GM10248 (cell line): ENCODE measurements around the gene GDF7.

Experiments used
- CTCF ChIA-PET: fragments of 300-600 bp; sonication (Branson Sonifier 250); formaldehyde crosslinking; extraction: SDS; loops from one replicate; lab custom pipeline; 2021; ENCODE audit warnings: antibody characterized with exemption; lab: Yijun Ruan, JAX
- POLR2A ChIA-PET: fragments of 350-650 bp; sonication (Branson Sonifier 250); formaldehyde crosslinking; extraction: SDS; loops from one replicate; lab custom pipeline; 2020; ENCODE audit warnings: antibody characterized with exemption; lab: Yijun Ruan, JAX
- DNase-seq: peaks from one replicate; pipeline ENCODE4 v3.0.0; 2012; ENCODE audit errors: extremely low spot score
- CTCF ChIP-seq: IDR thresholded peaks from 2 replicates; pipeline ENCODE4 v1.5.1; 2012; ENCODE audit warnings: mild to moderate bottlenecking, low read depth; ENCODE audit errors: extremely low read depth, missing control alignments, control extremely low read depth

GDF7 gene

DNA sequence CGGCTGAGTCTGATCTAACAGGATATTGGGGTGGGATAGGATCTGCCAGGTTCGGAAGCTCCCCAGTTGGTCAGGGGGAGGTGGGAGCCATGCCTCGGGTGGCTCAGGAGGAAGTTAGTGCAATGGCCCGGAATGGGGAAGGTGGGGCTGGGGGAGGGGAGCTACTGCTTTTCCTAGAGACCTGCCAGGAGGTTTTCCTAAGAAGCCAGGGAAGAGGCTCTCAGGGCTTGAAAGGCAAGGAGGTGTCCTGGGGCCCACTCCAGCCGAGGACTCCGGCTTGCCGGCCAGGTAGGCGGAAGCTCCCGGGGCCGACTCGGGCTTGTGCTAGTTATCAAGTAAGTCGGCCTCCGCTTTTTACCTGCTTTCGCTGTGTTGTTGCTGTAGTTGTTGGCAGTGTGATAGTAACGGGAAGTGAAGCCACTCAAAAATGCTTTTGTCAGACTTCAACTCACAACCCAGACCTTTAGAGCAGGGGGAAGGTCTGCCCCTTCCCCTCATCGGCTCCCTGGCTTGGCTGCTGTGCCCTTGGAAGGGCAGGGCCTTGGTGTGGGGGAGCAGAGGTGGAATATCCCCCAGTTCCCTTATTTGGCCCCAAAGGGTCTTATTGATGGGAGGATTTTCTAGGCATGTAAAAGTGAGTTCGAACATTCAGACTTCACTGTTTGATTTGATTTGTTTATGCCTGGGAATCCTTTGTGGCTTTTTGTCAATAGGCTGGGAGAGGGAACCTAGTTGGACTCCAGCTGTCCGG, 5.4 kb downstream of the GDF7 start:
- DNase-seq = no peak
- no peak for TF ChIP-seq CTCF
- CTCF ChIA-PET = interaction anchor here (1.1 to 8.5 kb wide), 2 partner anchors 8 to 290 kb away, joined by 3 to 135 read pairs; partner anchors contain the start of gene GDF7
- POLR2A ChIA-PET = no interaction called here

- ChIA-PET CTCF (interaction anchor here (1.2 to 8.5 kb wide), 4 partner anchors 9 to 289 kb away, joined by 4 to 135 read pairs (median 29); partner anchors contain the start of genes GDF7 and HS1BP3), POLR2A (no interaction called here)
- DNase-seq = no peak
- no peak for TF ChIP-seq CTCF
Measured at GRCh38 chr2:20673686-20674308, 6.9 kb downstream of the GDF7 start.

DNA sequence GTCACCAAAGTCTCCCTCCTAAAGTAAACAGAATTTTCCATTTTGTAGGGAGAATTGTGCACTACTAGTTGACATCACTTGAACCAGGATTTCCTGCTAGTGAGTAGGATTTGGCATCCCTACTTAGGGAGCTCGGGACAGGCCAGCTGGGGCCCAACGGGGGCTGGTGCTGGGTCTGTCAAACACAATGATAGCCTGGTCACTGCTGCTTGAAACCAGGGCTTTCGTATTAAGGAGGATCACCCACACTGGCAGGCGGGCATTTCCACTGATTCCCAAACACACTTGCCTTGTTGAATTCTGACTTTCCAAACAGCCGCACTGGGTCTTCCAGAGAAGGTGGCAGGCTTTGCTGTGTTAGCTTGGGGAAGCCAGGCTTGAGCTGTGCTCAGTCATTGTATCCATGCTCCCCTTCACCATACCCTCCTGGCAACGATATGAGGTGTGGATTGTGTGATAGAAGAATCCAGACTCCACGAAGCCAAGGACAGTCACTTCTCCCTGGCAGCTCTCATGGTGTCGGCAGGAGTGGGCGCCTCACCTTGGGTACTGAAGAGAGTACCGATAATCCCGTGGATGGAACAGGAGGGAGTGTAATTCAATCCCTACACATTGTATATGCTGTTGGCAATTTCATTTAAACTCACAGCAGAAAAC, 7.5 kb downstream of the GDF7 start:
- ChIA-PET CTCF (interaction anchor here (3.3 to 8.5 kb wide), 3 partner anchors 10 to 288 kb away, joined by 13 to 135 read pairs (median 45); partner anchors contain the start of gene GDF7), POLR2A (interaction anchor here (1.0 kb wide), 1 partner anchor 228 kb away, joined by 4 read pairs; the partner anchor contains the start of gene RHOB)

GRCh38 chr2:20674974-20675679, 8.2 kb downstream of the GDF7 start:
- ChIA-PET POLR2A (interaction anchor here (1.0 kb wide), 1 partner anchor 228 kb away, joined by 4 read pairs; the partner anchor contains the start of gene RHOB), CTCF (interaction anchor here (1.0 to 8.5 kb wide), 10 partner anchors 9 to 287 kb away, joined by 3 to 135 read pairs (median 12); partner anchors contain the start of gene GDF7)
- no peak for DNase-seq
- no peak for TF ChIP-seq CTCF

More for the DNA sequence above, 7.5 kb downstream of the GDF7 start:
- no peak for DNase-seq
- no peak for TF ChIP-seq CTCF

GRCh38 chr2:20675701-20676352, 8.9 kb downstream of the GDF7 start:
- ChIA-PET CTCF (interaction anchor here (0.6 to 8.5 kb wide), 14 partner anchors 9 to 287 kb away, joined by 3 to 135 read pairs (median 8); partner anchors contain the start of gene GDF7), POLR2A (interaction anchor here (1.0 kb wide), 1 partner anchor 229 kb away, joined by 4 read pairs; the partner anchor contains the start of gene RHOB)
- no peak for TF ChIP-seq CTCF
- no peak for DNase-seq
